Iris pigment epithelial cell (primary cell): Measurements from ENCODE around the gene SPATA3.
A peak's percentile ranks its signal among the peaks of the same experiment; 100 is the strongest.

Experiments used
- DNase-seq: peaks from one replicate; pipeline ENCODE4 v3.0.0-alpha.2; 2011; ENCODE audit warnings: low read depth

The SPATA3 gene

GRCh38 chr2:231030725-231031124, 34.8 kb downstream of the SPATA3 start:
- no peak for DNase-seq

- DNase-seq, result no peak
These were observed 36.7 kb downstream of the SPATA3 start for GRCh38 chr2:231032575-231033140.

GRCh38 chr2:231033147-231034132, 37.5 kb downstream of the SPATA3 start:
- DNase-seq, result no peak

DNA sequence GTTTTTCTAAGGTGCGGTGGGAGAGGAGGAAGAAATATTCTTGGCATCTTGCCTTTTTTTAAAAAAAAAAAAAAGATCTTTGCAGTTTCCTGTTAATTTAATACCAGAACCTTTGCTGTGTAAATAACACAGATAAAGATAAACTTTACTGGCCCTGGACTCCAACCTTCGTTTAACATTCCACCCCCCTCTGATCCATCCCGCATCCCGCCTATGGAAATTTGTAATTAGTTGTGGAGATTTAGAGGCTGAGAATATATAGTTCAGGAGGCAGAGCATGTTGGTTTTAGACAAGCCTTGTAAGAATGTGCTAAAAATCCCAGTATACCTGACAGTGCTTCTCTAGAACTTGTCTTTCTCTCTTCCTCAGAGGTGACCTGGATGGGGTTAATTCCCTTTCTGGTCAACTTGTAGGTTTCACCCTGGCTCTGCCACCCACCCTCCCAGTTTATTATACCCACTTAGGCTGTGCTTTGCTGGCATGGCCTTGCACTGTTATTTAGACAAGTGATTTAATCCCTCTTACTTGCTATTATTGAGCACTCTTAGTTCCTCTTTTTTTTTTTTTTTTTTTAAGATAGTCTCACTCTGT, 38.5 kb downstream of the SPATA3 start:
- no peak for DNase-seq

DNA sequence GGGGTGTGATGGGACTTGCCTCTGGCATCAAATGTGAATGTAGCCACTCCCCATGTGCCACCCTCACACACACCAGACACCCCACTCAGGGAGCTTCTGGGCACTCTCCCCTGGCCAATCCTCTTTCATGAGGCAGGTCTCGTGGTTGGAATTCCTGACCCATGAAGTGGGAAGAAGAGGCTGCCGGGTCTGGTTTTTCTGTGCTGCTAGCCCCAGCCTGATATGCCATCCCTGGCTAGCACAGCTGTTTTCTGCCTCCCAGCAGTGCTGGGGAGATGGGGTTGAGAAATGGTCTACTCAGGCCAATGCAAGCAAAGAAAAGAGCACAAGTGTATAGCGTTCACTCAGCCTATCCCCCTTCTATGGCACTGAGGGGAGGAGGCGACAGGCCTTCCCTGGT, 40.2 kb downstream of the SPATA3 start:
- DNase-seq, result no peak

GRCh38 chr2:231036578-231037106, 40.7 kb downstream of the SPATA3 start:
- DNase-seq, result no peak

GRCh38 chr2:231037202-231037730, 41.3 kb downstream of the SPATA3 start, which contains the start of gene C2orf72:
Gene C2orf72, plus strand, starts transcription at chr2:231037523. Its CDS starts 43 bp downstream, at chr2:231037566.
- no peak for DNase-seq

GRCh38 chr2:231037731-231038482, 42.0 kb downstream of the SPATA3 start:
- no peak for DNase-seq

- DNase-seq, result no peak
These were observed 42.8 kb downstream of the SPATA3 start for GRCh38 chr2:231038483-231039293.

- no peak for DNase-seq
These were observed 43.4 kb downstream of the SPATA3 start for GRCh38 chr2:231039294-231039664.

- DNase-seq, result no peak
These were observed 44.0 kb downstream of the SPATA3 start for GRCh38 chr2:231039821-231040364.

DNA sequence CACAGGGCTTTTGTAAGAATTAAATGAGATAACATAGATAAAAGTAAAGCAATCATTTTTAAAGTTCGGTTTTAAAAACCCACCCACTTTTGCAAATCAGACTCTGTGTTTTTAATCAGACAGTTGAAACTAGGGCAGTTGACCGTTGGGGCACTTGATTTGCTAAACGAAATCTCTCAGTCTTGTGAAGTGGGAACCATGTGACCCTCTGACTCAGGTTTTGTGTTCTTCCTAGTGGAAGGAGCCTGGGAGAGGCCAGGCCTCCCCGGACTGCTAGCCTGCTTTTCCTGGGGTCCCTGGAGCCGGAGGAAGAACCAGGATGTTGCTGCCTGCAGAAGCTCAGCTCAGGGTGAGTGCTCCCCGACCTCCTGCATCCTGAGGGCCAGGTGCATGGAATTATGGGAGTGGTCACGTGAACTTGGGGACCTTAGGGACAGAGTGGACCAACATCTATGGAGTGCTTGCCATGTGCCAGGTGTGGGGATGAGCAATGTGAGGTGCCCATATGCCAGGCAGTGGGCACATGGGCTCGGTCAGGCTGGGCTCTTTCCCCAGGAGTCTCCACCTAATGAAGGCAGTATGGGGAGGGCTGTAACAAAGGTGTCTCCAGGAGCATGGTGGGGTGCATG, 45.3 kb downstream of the SPATA3 start:
- DNase-seq, result peak; percentile 56

DNA sequence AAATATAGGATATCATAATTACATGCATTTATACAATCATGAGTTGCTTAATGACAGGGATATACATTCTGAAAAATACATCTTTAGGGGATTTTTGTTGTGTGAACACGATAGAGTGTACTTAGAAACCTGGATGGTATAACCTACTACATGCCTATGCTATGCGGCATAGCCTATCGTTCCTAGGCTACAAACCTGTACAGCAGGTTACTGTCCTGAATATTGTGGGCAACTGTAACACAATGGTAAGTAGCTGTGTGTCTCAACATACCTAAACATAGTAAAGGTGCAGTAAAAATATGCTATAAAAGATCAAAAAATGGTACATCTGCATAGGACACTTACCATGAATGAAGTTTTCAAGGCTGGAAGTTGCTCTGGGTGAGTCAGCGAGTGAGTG, 47.9 kb downstream of the SPATA3 start:
- no peak for DNase-seq

DNA sequence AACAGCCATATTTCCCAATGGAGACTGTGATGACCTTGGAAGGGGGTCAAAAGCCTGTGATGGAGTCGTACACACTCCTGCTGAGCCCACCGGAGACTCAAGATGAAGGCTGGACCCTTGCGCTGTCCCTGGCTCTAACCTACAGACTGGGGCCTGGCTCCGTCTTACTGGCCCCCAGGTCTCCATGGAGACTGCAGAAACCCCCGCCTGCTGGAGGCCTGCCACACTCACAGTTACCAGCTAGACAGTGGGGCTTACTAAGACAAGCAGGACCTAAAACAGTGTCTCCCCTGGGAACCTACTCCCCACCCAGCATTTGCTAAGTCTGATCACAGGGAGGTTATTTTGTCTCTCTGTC, 51.0 kb downstream of the SPATA3 start:
- no peak for DNase-seq

DNA sequence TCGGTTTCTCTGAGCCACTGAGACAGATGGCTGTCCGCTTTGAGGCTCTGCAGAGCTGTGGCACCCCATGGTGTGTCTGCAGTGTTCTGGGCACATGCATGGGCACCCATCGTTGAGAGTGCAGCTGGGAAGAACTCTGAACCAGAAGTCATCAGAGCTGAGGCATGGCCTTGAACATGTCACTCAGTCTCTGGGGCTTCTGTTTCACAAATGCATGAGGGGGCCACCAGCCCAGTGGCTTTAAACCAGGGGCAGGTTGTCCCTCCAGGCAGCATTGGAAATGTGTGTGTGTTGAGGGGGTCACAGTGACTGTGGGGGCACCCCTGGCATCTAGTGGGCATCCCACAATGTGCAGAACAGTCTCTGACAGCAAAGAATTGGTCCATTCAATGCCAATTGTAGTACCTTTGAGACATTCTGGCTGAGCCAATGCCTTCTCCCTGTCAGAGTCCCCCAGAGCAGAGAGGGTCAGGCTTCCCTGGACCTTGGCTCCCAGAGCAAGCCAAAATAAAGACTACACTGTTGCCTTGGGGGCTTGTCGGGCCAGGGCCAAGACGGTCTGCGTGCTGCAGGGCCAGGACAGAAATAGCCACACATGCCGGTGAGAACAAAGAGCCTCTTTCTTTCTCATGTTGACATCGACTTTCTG, 51.5 kb downstream of the SPATA3 start:
- no peak for DNase-seq

DNA sequence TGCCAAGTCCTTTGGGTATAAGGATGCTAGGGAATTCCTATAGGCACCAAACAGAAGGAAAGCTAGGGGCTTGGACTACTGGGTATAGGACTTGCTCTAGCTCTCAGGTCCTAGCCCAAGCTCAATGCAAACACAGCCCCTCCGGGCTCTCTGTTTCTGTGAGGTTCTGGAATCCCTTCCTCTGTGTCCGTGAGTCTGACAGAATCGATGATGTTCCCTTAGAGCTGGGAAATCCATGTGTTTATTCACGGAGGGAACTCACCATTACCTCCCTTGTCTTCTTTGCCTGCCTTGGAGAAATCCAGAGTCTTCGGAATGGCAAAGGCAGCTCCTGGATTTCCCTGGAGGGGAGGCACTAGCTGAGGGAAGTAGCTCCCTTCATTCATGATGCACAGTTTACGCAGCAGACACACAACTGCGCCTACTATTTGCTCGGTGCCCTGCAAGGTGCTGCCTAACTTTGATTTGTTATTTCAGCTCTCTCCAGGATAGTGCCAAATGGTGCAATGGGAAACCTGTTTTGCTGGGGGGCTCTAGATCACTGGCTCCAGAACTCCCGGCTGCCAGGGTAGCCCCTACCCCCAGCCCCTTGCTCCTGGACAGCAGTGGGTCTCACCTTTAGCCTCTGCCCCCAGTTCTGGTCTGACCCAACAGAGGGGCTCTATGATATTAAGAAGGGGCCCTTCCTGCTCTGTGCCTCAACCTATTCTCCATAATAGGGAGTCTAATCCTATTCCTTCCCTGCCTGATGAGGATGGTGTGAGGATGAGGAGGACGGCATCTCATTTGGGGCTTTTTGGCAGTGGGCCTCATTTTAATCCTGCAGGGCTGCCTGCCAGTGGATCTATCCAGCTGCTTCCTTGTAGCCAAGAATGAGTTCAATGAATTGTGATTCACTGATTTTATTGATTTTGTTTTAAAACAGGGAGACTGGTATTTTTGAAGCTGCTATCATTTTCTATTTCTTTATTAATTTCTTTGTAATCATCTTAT, 52.3 kb downstream of the SPATA3 start:
- DNase-seq, result no peak

- no peak for DNase-seq
These were observed 53.5 kb downstream of the SPATA3 start for GRCh38 chr2:231049286-231050017.
